Loucy (cell line): ENCODE data around the gene TGM4.

Source experiments
- H2AFZ ChIP-seq: fragments of 200-600 bp; sonication (generic); 2 replicates; pipeline ENCODE4 v1.6.0; 2016; ENCODE audit warnings: antibody characterized with exemption, mild to moderate bottlenecking, low read length, moderate library complexity
- H3F3A ChIP-seq: fragments of 200-600 bp; 2 replicates; pipeline ENCODE4 v1.6.0; 2016; ENCODE audit warnings: antibody characterized with exemption, low read depth, mild to moderate bottlenecking
- H3K27me3 ChIP-seq: fragments of 200-600 bp; sonication (generic); 2 replicates; pipeline ENCODE4 v1.6.1; 2014; ENCODE audit warnings: low read length, mild to moderate bottlenecking; ENCODE audit not compliant: insufficient read depth, poor library complexity, severe bottlenecking
- H3K36me3 ChIP-seq: fragments of 200-600 bp; sonication (generic); 2 replicates; pipeline ENCODE4 v1.6.1; 2016; ENCODE audit warnings: low read length; ENCODE audit not compliant: insufficient read depth
- H3K4me1 ChIP-seq: fragments of 200-600 bp; sonication (generic); 2 replicates; pipeline ENCODE4 v1.5.1; 2014; ENCODE audit warnings: low read length, mild to moderate bottlenecking; ENCODE audit not compliant: insufficient read depth, poor library complexity, severe bottlenecking
- H3K4me2 ChIP-seq: fragments of 200-600 bp; sonication (generic); 2 replicates; pipeline ENCODE4 v1.6.0; 2014; ENCODE audit warnings: antibody characterized with exemption, low read length, low read depth, mild to moderate bottlenecking; ENCODE audit not compliant: poor library complexity, severe bottlenecking
- H3K4me3 ChIP-seq: fragments of 200-600 bp; sonication (generic); 2 replicates; pipeline ENCODE4 v1.5.1; 2014; ENCODE audit warnings: low read length, mild to moderate bottlenecking, mixed read lengths; ENCODE audit not compliant: poor library complexity, severe bottlenecking
- H3K79me2 ChIP-seq: fragments of 200-600 bp; sonication (generic); 2 replicates; pipeline ENCODE4 v1.6.1; 2014; ENCODE audit warnings: low read length; ENCODE audit not compliant: insufficient read depth
- H3K9ac ChIP-seq: fragments of 200-600 bp; sonication (generic); 2 replicates; pipeline ENCODE4 v1.6.0; 2014; ENCODE audit warnings: mild to moderate bottlenecking, low read depth, low read length, moderate library complexity; ENCODE audit not compliant: poor library complexity, severe bottlenecking
- H3K9me2 ChIP-seq: fragments of 200-600 bp; sonication (generic); replicated peaks from 2 replicates; pipeline ENCODE4 v1.6.1; 2016; ENCODE audit warnings: low read depth, low read length, mixed read lengths
- H3K9me3 ChIP-seq: fragments of 200-600 bp; sonication (generic); 2 replicates; pipeline ENCODE4 v1.6.1; 2014; ENCODE audit warnings: mild to moderate bottlenecking, antibody characterized with exemption, low read length, low read depth; ENCODE audit not compliant: insufficient read depth
- H4K20me1 ChIP-seq: fragments of 200-600 bp; sonication (generic); 2 replicates; pipeline ENCODE4 v1.6.0; 2014; ENCODE audit warnings: antibody characterized with exemption, low read length, mild to moderate bottlenecking; ENCODE audit not compliant: insufficient read depth, poor library complexity, severe bottlenecking
- EZH2phosphoT487 ChIP-seq: fragments of 200-600 bp; IDR thresholded peaks from 2 replicates; pipeline ENCODE4 v1.6.1; 2018; ENCODE audit warnings: antibody characterized with exemption, mild to moderate bottlenecking, moderate library complexity, borderline replicate concordance
- TF ChIP-seq, protein P1 (sequence below): fragments of 200-600 bp; sonication (generic); conservative IDR thresholded peaks from 2 replicates; pipeline ENCODE4 v1.5.1; 2014; ENCODE audit warnings: mild to moderate bottlenecking, antibody characterized with exemption, low read length

TGM4 gene

DNA sequence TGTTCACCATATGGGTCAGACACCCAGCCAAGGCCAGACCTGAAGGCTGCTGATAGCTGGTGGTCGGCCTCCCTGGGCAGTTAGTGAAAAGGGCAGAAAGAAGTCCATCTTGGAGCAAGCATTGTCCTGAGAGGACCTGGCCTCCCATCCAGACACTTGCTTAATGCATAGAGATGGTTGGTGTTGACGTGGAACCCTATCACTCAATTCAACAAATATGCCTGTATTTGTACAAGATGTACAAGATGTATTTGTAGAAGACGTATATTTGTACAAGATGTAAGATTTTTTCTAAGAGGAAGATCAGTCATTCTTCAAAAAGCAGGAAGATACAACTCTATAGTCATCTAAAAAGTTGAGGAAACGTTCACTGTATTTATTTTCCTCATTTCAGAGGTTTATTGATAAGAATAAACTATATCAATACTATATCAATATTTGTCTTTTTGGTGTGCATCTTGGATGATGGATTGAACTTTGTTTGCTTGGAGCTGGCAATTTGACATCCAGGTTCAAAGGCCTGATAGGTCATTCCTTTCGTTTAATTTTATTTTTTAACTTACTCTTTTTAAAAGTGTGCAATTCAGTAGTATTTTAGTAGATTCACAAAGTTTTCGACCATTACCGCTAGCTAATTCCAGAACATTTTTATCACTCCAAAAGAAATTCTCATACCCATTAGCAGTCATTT is 6.8 kb upstream of the TGM4 start:
- Histone ChIP-seq H2AFZ (no peak overlapping the region), H3K79me2 (no peaks in the 10 kb centered on the region), H3K9me2 (no peaks in the 10 kb centered on the region), H3F3A (no peaks in the 10 kb centered on the region), H3K9ac (no peak overlapping the region), H3K4me2 (no peak overlapping the region), H3K4me3 (no peak overlapping the region), H4K20me1 (no peaks in the 10 kb centered on the region), H3K36me3 (no peaks in the 10 kb centered on the region), H3K27me3 (no peaks in the 10 kb centered on the region), H3K9me3 (no peaks in the 10 kb centered on the region), H3K4me1 (peaks cover 11% of the 10 kb centered on the region)
- TF ChIP-seq, protein P1, sequence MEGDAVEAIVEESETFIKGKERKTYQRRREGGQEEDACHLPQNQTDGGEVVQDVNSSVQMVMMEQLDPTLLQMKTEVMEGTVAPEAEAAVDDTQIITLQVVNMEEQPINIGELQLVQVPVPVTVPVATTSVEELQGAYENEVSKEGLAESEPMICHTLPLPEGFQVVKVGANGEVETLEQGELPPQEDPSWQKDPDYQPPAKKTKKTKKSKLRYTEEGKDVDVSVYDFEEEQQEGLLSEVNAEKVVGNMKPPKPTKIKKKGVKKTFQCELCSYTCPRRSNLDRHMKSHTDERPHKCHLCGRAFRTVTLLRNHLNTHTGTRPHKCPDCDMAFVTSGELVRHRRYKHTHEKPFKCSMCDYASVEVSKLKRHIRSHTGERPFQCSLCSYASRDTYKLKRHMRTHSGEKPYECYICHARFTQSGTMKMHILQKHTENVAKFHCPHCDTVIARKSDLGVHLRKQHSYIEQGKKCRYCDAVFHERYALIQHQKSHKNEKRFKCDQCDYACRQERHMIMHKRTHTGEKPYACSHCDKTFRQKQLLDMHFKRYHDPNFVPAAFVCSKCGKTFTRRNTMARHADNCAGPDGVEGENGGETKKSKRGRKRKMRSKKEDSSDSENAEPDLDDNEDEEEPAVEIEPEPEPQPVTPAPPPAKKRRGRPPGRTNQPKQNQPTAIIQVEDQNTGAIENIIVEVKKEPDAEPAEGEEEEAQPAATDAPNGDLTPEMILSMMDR = no peak
- TF ChIP-seq EZH2phosphoT487 = no peak

DNA sequence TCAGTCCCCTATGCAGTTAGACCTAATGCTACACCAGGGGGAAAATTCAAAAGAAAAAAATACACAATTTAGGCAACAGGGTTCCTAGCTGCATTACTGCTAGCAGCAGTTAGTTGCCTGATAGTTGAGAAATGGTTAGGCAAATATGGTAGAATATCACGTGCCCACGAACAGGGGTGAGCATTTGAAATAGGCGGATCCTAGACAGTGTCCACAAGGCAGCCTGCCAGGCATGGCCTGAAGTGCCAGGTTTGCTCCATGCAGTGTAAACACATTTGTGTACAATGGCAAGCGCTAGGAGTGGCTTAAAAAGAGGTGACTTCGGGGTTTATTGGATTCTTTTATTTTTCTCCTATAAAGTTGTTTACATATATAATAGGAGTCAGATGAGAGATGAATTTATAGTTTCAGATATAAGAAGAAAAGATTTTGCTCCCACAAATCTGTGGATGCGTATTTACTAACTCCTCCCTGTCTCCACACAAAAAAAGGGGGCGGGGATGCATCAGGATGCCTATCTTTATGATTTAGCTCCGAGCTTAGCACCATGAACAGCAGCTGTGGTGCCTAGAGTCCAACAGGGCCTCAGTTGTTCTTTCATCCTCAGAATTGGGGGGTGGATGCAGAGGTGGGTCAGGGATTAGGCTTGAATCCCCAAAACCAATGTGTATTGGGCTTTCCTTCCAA is 3.9 kb upstream of the TGM4 start:
- H3K4me1 ChIP-seq = peaks cover 4% of the 10 kb centered on the region
- H3K79me2 ChIP-seq = no peaks in the 10 kb centered on the region
- H3F3A ChIP-seq = no peaks in the 10 kb centered on the region
- H3K4me3 ChIP-seq = no peak overlapping the region
- H2AFZ ChIP-seq = no peak overlapping the region
- H4K20me1 ChIP-seq = no peaks in the 10 kb centered on the region
- no peaks in the 10 kb centered on the region for H3K9me3 ChIP-seq
- H3K27me3 ChIP-seq = no peaks in the 10 kb centered on the region
- H3K36me3 ChIP-seq = no peaks in the 10 kb centered on the region
- no peak overlapping the region for H3K4me2 ChIP-seq
- H3K9ac ChIP-seq = no peak overlapping the region
- TF ChIP-seq, protein P1 = no peak
- no peak for TF ChIP-seq EZH2phosphoT487
- no peaks in the 10 kb centered on the region for H3K9me2 ChIP-seq

DNA sequence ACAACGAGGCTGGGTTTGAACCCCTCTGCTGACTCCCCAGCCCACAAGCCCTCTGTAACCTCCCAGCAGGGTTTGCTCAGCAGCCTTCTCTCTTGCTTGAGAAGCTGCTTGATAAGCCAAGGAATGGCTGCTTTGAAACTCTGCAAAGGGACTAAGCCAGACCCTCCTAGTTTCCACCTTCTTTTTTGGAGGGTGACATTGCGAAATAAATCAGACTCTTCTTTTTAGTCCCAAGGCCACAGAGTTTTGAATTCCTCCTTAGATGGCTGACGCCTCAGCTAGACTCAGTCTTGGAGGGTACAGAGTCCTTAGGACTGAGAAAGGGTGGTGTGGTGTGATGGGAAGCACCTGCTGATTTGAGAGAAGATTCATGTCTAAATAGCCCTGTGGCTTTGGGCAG is 1.2 kb downstream of the TGM4 start:
- Histone ChIP-seq H3K9me2 (no peaks in the 10 kb centered on the region), H3K4me2 (no peak overlapping the region), H3K27me3 (no peaks in the 10 kb centered on the region), H3K79me2 (no peaks in the 10 kb centered on the region), H3K9ac (no peak overlapping the region), H3K9me3 (no peaks in the 10 kb centered on the region), H4K20me1 (no peaks in the 10 kb centered on the region), H2AFZ (no peak overlapping the region), H3K4me3 (no peak overlapping the region), H3K4me1 (no peaks in the 10 kb centered on the region), H3F3A (no peaks in the 10 kb centered on the region), H3K36me3 (no peaks in the 10 kb centered on the region)
- TF ChIP-seq EZH2phosphoT487 = no peak
- TF ChIP-seq, protein P1 = no peak
